Astrocyte (in vitro differentiated cells and primary cell): Measurements from ENCODE around the gene CFAP45. TPM values are rescaled to one million over a fixed set of nuclear protein-coding genes. Genes with fewer than 3 reads are reported as not detected.
A peak's percentile ranks its signal among the peaks of the same experiment; 100 is the strongest.
"Not testable (repeated sequence)": the region's sequence is repeated elsewhere in the genome, so short reads cannot be mapped to it uniquely, and the experiment has no call there.

ENCODE experiments used
- DNase-seq: peaks from one replicate; pipeline ENCODE4 v3.0.0-alpha.2; 2010; ENCODE audit warnings: low read depth
- FAIRE-seq: peaks from 2 replicates; lab custom pipeline; 2011; peaks lifted over from hg19 to GRCh38; lab: Jason Lieb, UNC
- H2AFZ ChIP-seq: 2 replicates; pipeline ENCODE4 v1.6.0; 2012; ENCODE audit warnings: low read depth, low read length, inconsistent platforms
- H3K27ac ChIP-seq: 2 replicates; pipeline ENCODE4 v1.5.1; 2011; ENCODE audit warnings: low read depth, low read length, inconsistent platforms
- H3K27me3 ChIP-seq: 2 replicates; pipeline ENCODE4 v1.6.0; 2011; ENCODE audit warnings: low read length, inconsistent platforms; ENCODE audit not compliant: insufficient read depth
- H3K36me3 ChIP-seq: 2 replicates; pipeline ENCODE4 v1.5.1; 2011; ENCODE audit warnings: low read length, inconsistent platforms; ENCODE audit not compliant: insufficient read depth
- H3K4me1 ChIP-seq: 2 replicates; pipeline ENCODE4 v1.5.1; 2011; ENCODE audit warnings: low read length, inconsistent platforms; ENCODE audit not compliant: insufficient read depth
- H3K4me2 ChIP-seq: 2 replicates; pipeline ENCODE4 v1.6.0; 2012; ENCODE audit warnings: low read length, inconsistent platforms
- H3K4me3 ChIP-seq: 2 replicates; pipeline ENCODE4 v1.5.1; 2011; ENCODE audit warnings: low read depth, mild to moderate bottlenecking, low read length, inconsistent platforms; ENCODE audit not compliant: insufficient read depth
- H3K79me2 ChIP-seq: 2 replicates; pipeline ENCODE4 v1.6.0; 2012; ENCODE audit warnings: mild to moderate bottlenecking, low read length, inconsistent platforms; ENCODE audit not compliant: insufficient read depth
- H3K9ac ChIP-seq: 2 replicates; pipeline ENCODE4 v1.6.0; 2012; ENCODE audit warnings: mild to moderate bottlenecking, low read length, inconsistent platforms
- H3K9me3 ChIP-seq: 2 replicates; pipeline ENCODE4 v1.5.1; 2012; ENCODE audit warnings: low read depth, mild to moderate bottlenecking, low read length, inconsistent platforms; ENCODE audit not compliant: insufficient read depth
- H4K20me1 ChIP-seq: 2 replicates; pipeline ENCODE4 v1.6.0; 2012; ENCODE audit warnings: low read length, inconsistent platforms; ENCODE audit not compliant: insufficient read depth
- H3K27ac Mint-ChIP-seq: one replicate; pipeline ENCODE4 v1.8.0; 2021; ENCODE audit warnings: mild to moderate bottlenecking, mixed read lengths; ENCODE audit not compliant: unreplicated experiment
- H3K27me3 Mint-ChIP-seq: one replicate; pipeline ENCODE4 v1.8.0; 2021; ENCODE audit warnings: low read depth, mixed read lengths; ENCODE audit not compliant: unreplicated experiment
- H3K36me3 Mint-ChIP-seq: one replicate; pipeline ENCODE4 v1.8.0; 2021; ENCODE audit warnings: low read depth, mixed read lengths; ENCODE audit not compliant: unreplicated experiment
- H3K4me1 Mint-ChIP-seq: one replicate; pipeline ENCODE4 v1.8.0; 2021; ENCODE audit warnings: low read depth, mixed read lengths; ENCODE audit not compliant: unreplicated experiment
- H3K4me3 Mint-ChIP-seq: one replicate; pipeline ENCODE4 v1.8.0; 2021; ENCODE audit warnings: mild to moderate bottlenecking, moderate library complexity, mixed read lengths; ENCODE audit not compliant: unreplicated experiment
- H3K9me3 Mint-ChIP-seq: one replicate; pipeline ENCODE4 v1.8.0; 2021; ENCODE audit warnings: mild to moderate bottlenecking, mixed read lengths; ENCODE audit not compliant: unreplicated experiment
- EZH2 ChIP-seq: IDR thresholded peaks from 2 replicates; pipeline ENCODE4 v1.6.1; 2012; ENCODE audit warnings: mild to moderate bottlenecking, low read length, inconsistent platforms; ENCODE audit not compliant: insufficient read depth
- total RNA-seq: library from RNA; stranded (reverse); gene quantifications from 2 replicates; pipeline ENCODE4 v1.2.1, GENCODE V29; 2021
- TF ChIP-seq, protein P1 (sequence below): IDR thresholded peaks from 2 replicates; pipeline ENCODE4 v1.5.1; 2011; ENCODE audit warnings: low read depth, mild to moderate bottlenecking, inconsistent platforms, low read length, moderate library complexity; ENCODE audit not compliant: insufficient read depth

Gene CFAP45
- total RNA-seq, 1 donor from 2014 or later = 3.2 TPM

DNA sequence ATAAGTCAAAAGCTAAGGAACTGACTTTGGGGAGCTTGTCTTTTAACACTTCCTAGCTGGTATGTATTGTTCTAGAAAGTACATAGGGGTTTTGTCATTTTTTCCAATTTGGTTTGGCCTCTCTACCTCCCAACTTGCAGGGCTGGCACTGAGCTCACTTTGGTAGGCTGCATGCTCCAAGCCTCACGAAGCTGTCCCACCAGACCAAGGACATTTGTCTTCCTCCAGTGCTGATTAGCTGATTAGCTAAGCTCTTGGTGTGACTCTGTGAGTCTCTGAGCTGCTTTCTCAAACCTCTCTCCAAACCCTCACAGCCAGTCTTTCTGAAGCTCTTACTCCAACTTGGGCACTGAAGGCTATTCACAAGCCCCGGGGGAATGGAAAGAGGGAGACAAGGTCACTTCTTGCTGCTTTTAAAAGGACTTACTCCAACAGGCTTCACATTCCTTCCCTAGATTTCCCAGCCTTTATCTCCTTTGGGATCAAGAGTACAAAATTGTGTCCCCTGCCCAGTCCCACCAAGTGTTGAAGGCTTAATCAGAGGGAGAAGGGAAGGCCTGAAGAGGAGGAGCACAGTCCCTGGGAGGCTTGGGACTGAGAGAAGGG is 893 bp upstream of the CFAP45 start:
- Histone ChIP-seq H3K4me3 (no peak overlapping the region), H3K4me2 (no peak overlapping the region), H3K9ac (no peak overlapping the region), H3K79me2 (no peaks in the 10 kb centered on the region), H2AFZ (no peak overlapping the region), H3K27ac (no peak overlapping the region), H3K9me3 (no peaks in the 10 kb centered on the region), H3K36me3 (no peaks in the 10 kb centered on the region), H4K20me1 (no peaks in the 10 kb centered on the region), H3K4me1 (peaks cover 11% of the 10 kb centered on the region), H3K27me3 (no peaks in the 10 kb centered on the region)
- TF ChIP-seq, protein P1, sequence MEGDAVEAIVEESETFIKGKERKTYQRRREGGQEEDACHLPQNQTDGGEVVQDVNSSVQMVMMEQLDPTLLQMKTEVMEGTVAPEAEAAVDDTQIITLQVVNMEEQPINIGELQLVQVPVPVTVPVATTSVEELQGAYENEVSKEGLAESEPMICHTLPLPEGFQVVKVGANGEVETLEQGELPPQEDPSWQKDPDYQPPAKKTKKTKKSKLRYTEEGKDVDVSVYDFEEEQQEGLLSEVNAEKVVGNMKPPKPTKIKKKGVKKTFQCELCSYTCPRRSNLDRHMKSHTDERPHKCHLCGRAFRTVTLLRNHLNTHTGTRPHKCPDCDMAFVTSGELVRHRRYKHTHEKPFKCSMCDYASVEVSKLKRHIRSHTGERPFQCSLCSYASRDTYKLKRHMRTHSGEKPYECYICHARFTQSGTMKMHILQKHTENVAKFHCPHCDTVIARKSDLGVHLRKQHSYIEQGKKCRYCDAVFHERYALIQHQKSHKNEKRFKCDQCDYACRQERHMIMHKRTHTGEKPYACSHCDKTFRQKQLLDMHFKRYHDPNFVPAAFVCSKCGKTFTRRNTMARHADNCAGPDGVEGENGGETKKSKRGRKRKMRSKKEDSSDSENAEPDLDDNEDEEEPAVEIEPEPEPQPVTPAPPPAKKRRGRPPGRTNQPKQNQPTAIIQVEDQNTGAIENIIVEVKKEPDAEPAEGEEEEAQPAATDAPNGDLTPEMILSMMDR = no peak
- TF ChIP-seq EZH2 = no peak
- Mint-ChIP-seq H3K36me3 (no peaks in the 10 kb centered on the region), H3K27me3 (peaks cover 7% of the 10 kb centered on the region), H3K4me3 (no peak overlapping the region), H3K4me1 (peaks cover 18% of the 10 kb centered on the region), H3K27ac (no peak overlapping the region), H3K9me3 (peaks cover 9% of the 10 kb centered on the region)
- DNase-seq = no peak
- no peak for FAIRE-seq

DNA sequence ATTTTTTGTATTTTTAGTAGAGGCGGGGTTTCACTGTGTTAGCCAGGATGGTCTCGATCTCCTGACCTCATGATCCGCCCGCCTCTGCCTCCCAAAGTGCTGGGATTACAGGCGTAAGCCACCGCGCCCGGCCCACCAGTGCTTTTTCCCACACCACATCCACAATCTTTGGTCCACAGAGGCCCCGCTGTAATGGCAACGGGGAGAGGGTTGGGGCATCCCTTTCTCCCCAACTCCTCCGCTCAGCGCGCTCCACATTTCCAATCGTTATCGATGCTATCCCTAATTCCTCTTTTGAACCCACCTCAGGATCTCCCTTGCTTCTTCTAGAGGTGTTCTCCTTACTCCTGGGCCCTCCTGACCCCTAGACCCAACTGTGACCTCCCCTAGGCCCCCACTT is 331 bp downstream of the CFAP45 start:
- not testable (repeated sequence) for H2AFZ ChIP-seq, DNase-seq, H3K27me3 ChIP-seq, H3K4me3 Mint-ChIP-seq, H4K20me1 ChIP-seq, H3K4me3 ChIP-seq, H3K79me2 ChIP-seq, H3K9me3 ChIP-seq, H3K9me3 Mint-ChIP-seq, FAIRE-seq, H3K27ac ChIP-seq, H3K36me3 Mint-ChIP-seq, H3K36me3 ChIP-seq
- Mint-ChIP-seq H3K27me3 (peaks cover 12% of the 10 kb centered on the region), H3K27ac (peak overlapping the region; percentile 73), H3K4me1 (peaks cover 18% of the 10 kb centered on the region)
- Histone ChIP-seq H3K4me1 (peaks cover 11% of the 10 kb centered on the region), H3K4me2 (peak overlapping the region; percentile 78), H3K9ac (peak overlapping the region; percentile 61)

DNA sequence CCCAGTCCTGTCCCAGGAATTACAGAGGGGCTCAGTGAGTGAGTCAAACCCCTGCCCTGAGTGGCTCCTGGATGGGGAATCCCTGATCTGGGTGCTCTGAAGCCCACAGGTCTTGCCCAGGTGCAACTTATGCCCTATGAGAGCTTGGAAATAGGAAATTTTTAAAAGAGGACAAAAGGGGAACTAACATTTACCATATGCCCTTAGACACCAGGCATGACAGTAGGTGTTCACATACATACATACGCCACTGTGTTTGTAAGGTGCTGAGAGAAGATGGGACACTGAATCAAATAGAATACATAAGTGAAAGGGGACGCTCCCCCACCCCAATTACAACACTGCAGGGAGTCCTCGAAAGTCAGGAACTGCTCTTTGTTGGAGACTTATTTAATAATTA is 1.4 kb downstream of the CFAP45 start:
- DNase-seq = no peak
- FAIRE-seq = no peak
- H3K9me3 Mint-ChIP-seq = peaks cover 5% of the 10 kb centered on the region

More for the DNA sequence above, 1.4 kb downstream of the CFAP45 start:
- Histone ChIP-seq H3K9ac (no peak overlapping the region), H2AFZ (no peak overlapping the region), H4K20me1 (no peaks in the 10 kb centered on the region), H3K4me3 (no peak overlapping the region), H3K79me2 (no peaks in the 10 kb centered on the region), H3K27ac (no peak overlapping the region), H3K4me1 (peaks cover 11% of the 10 kb centered on the region), H3K36me3 (no peaks in the 10 kb centered on the region), H3K27me3 (no peaks in the 10 kb centered on the region), H3K9me3 (no peaks in the 10 kb centered on the region), H3K4me2 (no peak overlapping the region)
- peaks cover 18% of the 10 kb centered on the region for H3K4me1 Mint-ChIP-seq
- H3K36me3 Mint-ChIP-seq = no peaks in the 10 kb centered on the region
- TF ChIP-seq, protein P1 = no peak
- TF ChIP-seq EZH2 = no peak
- peaks cover 14% of the 10 kb centered on the region for H3K27me3 Mint-ChIP-seq
- H3K27ac Mint-ChIP-seq = no peak overlapping the region
- H3K4me3 Mint-ChIP-seq = no peak overlapping the region
